HFF-Myc (cell line): ENCODE results near the gene SP5.

Experiments
- DNase-seq: peaks from one replicate; pipeline ENCODE4 v3.0.0-alpha.2; 2011; ENCODE audit warnings: low read depth; ENCODE audit errors: extremely low read depth
- H3K4me3 ChIP-seq: replicated peaks from 2 replicates; pipeline ENCODE4 v1.5.1; 2011; ENCODE audit warnings: low read depth, mild to moderate bottlenecking, control low read depth, low read length
- CTCF ChIP-seq: IDR thresholded peaks from 2 replicates; pipeline ENCODE4 v1.5.1; 2012; ENCODE audit warnings: mild to moderate bottlenecking, low read depth, low read length, control low read depth; ENCODE audit errors: missing control alignments

SP5 gene

GRCh38 chr2:170737821-170738220, 22.7 kb downstream of the SP5 start:
- no peak for DNase-seq
- no peak for TF ChIP-seq CTCF
- no peak overlapping the region for H3K4me3 ChIP-seq

DNA sequence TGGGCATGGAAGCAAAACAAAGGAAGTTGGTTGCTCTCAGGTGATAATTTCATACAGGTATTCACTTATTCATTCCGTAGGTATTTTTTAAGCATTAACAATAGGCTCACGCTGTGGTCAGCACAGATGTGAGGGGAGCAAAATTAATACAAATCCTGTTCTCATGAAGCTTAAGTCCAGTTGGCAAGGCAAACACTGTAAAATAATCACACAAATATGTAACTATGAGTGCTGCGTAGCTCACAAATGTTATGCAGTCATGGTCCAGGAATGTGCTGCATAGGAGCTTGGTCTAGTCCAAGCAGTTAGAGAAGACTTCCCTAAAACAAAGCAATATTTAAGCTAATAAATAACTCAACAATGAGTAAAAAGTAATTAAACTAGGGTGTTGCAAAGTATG, 23.9 kb downstream of the SP5 start:
- H3K4me3 ChIP-seq: no peak overlapping the region
- TF ChIP-seq CTCF: no peak
- DNase-seq: peak; percentile 65

GRCh38 chr2:170739507-170740046, 24.4 kb downstream of the SP5 start:
- DNase-seq: no peak
- no peak overlapping the region for H3K4me3 ChIP-seq
- no peak for TF ChIP-seq CTCF

DNA sequence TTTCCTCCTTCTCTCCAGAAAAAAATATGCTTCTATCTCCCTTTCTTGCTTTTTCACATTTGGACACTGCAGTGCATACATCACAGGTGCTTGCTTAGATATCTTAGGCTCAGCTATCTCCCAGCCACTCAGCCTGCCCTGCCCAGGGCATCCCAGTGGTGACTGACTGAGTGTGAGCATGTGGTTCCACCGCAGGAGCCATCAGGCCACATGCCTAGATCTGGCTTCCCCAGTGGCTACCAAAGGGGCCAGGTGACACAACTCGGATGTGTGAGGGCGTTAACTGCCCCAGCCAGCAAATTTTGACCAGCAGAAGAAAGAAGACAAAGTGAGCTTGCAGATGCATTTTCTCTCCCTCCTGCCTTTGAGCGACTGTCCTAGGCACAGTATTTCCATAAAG, 25.5 kb downstream of the SP5 start:
- H3K4me3 ChIP-seq: no peak overlapping the region
- TF ChIP-seq CTCF: no peak
- no peak for DNase-seq

DNA sequence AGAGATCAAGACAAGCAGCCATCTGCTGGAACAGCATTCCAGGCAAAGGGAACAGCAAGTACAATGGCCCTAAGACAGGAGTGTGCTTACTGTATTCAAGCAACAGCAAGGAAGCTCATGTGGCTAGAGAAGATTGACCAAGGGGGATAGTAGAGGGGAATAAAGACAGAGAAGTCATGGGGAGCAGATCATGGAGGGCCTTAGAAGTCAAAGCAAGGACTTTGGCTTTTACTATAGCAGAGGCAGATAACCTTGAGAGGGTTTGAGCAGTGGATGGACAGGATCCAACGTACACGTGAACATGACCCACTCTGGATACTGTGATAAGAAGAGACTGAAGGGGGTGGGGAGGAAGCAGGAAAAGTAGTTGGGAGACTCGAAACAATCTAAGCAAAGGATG, 26.9 kb downstream of the SP5 start:
- TF ChIP-seq CTCF: no peak
- H3K4me3 ChIP-seq: no peak overlapping the region
- DNase-seq: no peak

- no peak overlapping the region for H3K4me3 ChIP-seq
- no peak for TF ChIP-seq CTCF
Measured at GRCh38 chr2:170742896-170743529, 27.9 kb downstream of the SP5 start.

More at GRCh38 chr2:170742896-170743529, 27.9 kb downstream of the SP5 start:
- no peak for DNase-seq
